Smooth muscle cell of the brain vasculature (primary cell): ENCODE results near the gene CD84.
"Not testable (repeated sequence)": the region's sequence is repeated elsewhere in the genome, so short reads cannot be mapped to it uniquely, and the experiment has no call there.

Experiments
- DNase-seq: peaks from one replicate; pipeline ENCODE4 v3.0.0-alpha.2; 2012; ENCODE audit warnings: low read depth, low spot score

The CD84 gene

GRCh38 chr1:160517519-160517918 is 61.8 kb downstream of the CD84 start:
- not testable (repeated sequence) for DNase-seq

GRCh38 chr1:160515908-160516307 is 63.4 kb downstream of the CD84 start:
- not testable (repeated sequence) for DNase-seq

GRCh38 chr1:160504651-160505050 is 74.6 kb downstream of the CD84 start:
- DNase-seq: no peak

- DNase-seq: no peak
Observed at GRCh38 chr1:160503087-160503486, 76.2 kb downstream of the CD84 start.

GRCh38 chr1:160500321-160500990 is 78.8 kb downstream of the CD84 start:
- DNase-seq: no peak

- DNase-seq: no peak
Observed at GRCh38 chr1:160499631-160500030, 79.7 kb downstream of the CD84 start.

GRCh38 chr1:160498301-160499065 is 80.8 kb downstream of the CD84 start:
- not testable (repeated sequence) for DNase-seq

- DNase-seq: no peak
Observed at GRCh38 chr1:160496334-160496733, 83.0 kb downstream of the CD84 start.

GRCh38 chr1:160494620-160495019 is 84.7 kb downstream of the CD84 start:
- no peak for DNase-seq

GRCh38 chr1:160492617-160493016 is 86.7 kb downstream of the CD84 start:
- DNase-seq: no peak

- DNase-seq: no peak
Observed at GRCh38 chr1:160491981-160492380, 87.3 kb downstream of the CD84 start.
